ENCODE measurements around the gene AHI1.

Gene AHI1

DNA sequence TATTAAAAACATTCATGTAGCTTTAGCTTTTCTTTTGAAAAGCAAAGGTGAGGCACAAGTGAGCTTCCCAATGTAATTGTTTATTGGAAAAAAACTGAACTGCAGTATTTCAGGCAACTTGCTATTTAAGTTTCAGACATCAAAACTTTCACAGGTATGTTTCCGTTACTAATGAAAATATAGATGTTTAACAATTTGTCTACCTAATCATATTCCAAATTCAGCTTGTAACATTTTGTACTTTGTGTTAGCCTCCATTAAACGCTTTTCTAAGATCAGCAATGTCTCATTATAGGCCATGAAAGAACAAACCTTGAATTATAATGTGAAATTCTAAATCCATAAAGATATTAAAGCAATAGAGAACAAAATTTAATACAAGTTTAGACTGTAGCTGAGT is 69.5 kb downstream of the AHI1 start:
- H3K4me3 ChIP-seq (ENCODE audit: low read length): no peak overlapping the region
- no peak for DNase-seq
- no peaks in the 10 kb centered on the region for H3K27me3 ChIP-seq (replicated peaks; ENCODE audit: insufficient read depth, low read length)
- no peak overlapping the region for H3K27ac ChIP-seq (ENCODE audit: low read length)
- no peaks in the 10 kb centered on the region for H3K9me2 ChIP-seq (replicated peaks; ENCODE audit: insufficient read depth, low read length)
- H3K36me3 ChIP-seq (replicated peaks; ENCODE audit: insufficient read depth, low read length): no peaks in the 10 kb centered on the region
- TF ChIP-seq EZH2 (optimal IDR thresholded peaks at IDR 0.05; ENCODE audit: low read depth, low read length): no peak
- no peak for TF ChIP-seq EZH2phosphoT487 (IDR thresholded peaks at IDR 0.05; ENCODE audit: low read length)
- TF ChIP-seq, protein P1, sequence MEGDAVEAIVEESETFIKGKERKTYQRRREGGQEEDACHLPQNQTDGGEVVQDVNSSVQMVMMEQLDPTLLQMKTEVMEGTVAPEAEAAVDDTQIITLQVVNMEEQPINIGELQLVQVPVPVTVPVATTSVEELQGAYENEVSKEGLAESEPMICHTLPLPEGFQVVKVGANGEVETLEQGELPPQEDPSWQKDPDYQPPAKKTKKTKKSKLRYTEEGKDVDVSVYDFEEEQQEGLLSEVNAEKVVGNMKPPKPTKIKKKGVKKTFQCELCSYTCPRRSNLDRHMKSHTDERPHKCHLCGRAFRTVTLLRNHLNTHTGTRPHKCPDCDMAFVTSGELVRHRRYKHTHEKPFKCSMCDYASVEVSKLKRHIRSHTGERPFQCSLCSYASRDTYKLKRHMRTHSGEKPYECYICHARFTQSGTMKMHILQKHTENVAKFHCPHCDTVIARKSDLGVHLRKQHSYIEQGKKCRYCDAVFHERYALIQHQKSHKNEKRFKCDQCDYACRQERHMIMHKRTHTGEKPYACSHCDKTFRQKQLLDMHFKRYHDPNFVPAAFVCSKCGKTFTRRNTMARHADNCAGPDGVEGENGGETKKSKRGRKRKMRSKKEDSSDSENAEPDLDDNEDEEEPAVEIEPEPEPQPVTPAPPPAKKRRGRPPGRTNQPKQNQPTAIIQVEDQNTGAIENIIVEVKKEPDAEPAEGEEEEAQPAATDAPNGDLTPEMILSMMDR (IDR thresholded peaks at IDR 0.05; ENCODE audit: low read length): no peak
- H3K9ac ChIP-seq (ENCODE audit: low read length): no peak overlapping the region
- H3K9me3 ChIP-seq (replicated peaks; ENCODE audit: insufficient read depth, low read length): no peaks in the 10 kb centered on the region
- H2AFZ ChIP-seq (ENCODE audit: low read length): no peak overlapping the region
- no peaks in the 10 kb centered on the region for H3K79me2 ChIP-seq (ENCODE audit: low read length)
- H4K20me1 ChIP-seq (ENCODE audit: insufficient read depth, low read length): no peaks in the 10 kb centered on the region
- H3K4me2 ChIP-seq (ENCODE audit: low read depth, low read length): no peak overlapping the region
- H3K4me1 ChIP-seq (ENCODE audit: low read length): no peaks in the 10 kb centered on the region
- H3F3A ChIP-seq (ENCODE audit: insufficient read depth, low read length): no peaks in the 10 kb centered on the region

DNA sequence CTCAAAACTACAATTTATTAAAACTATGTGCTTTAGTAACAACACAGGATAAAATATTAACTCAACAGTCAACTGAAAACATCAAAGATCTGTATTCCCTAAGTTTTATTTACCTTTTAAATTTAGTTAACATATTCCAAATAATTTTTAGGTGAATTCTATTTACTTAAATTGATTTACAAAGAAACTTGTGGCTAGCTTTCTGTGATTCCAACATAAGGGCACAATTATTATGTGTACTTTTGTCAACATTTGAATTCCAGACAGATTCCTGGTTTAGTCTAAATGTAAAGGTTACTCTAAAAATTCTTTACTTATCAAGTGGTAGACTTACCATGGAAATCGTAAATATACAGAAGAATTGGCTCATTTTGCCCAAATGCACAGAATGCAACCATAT is 70.7 kb downstream of the AHI1 start:
- no peaks in the 10 kb centered on the region for H4K20me1 ChIP-seq (ENCODE audit: insufficient read depth, low read length)
- TF ChIP-seq EZH2phosphoT487 (IDR thresholded peaks at IDR 0.05; ENCODE audit: low read length) (no peak), EZH2 (optimal IDR thresholded peaks at IDR 0.05; ENCODE audit: low read depth, low read length) (no peak)
- TF ChIP-seq, protein P1 (IDR thresholded peaks at IDR 0.05; ENCODE audit: low read length): no peak
- no peaks in the 10 kb centered on the region for H3K9me3 ChIP-seq (replicated peaks; ENCODE audit: insufficient read depth, low read length)
- no peaks in the 10 kb centered on the region for H3K9me2 ChIP-seq (replicated peaks; ENCODE audit: insufficient read depth, low read length)
- H3K27ac ChIP-seq (ENCODE audit: low read length): no peak overlapping the region
- H3K27me3 ChIP-seq (replicated peaks; ENCODE audit: insufficient read depth, low read length): no peaks in the 10 kb centered on the region
- H3K36me3 ChIP-seq (replicated peaks; ENCODE audit: insufficient read depth, low read length): no peaks in the 10 kb centered on the region
- H3F3A ChIP-seq (ENCODE audit: insufficient read depth, low read length): no peaks in the 10 kb centered on the region
- no peaks in the 10 kb centered on the region for H3K4me1 ChIP-seq (ENCODE audit: low read length)
- no peak overlapping the region for H3K9ac ChIP-seq (ENCODE audit: low read length)
- no peaks in the 10 kb centered on the region for H3K79me2 ChIP-seq (ENCODE audit: low read length)
- no peak overlapping the region for H3K4me3 ChIP-seq (ENCODE audit: low read length)
- no peak for DNase-seq
- H3K4me2 ChIP-seq (ENCODE audit: low read depth, low read length): no peak overlapping the region
- no peak overlapping the region for H2AFZ ChIP-seq (ENCODE audit: low read length)

DNA sequence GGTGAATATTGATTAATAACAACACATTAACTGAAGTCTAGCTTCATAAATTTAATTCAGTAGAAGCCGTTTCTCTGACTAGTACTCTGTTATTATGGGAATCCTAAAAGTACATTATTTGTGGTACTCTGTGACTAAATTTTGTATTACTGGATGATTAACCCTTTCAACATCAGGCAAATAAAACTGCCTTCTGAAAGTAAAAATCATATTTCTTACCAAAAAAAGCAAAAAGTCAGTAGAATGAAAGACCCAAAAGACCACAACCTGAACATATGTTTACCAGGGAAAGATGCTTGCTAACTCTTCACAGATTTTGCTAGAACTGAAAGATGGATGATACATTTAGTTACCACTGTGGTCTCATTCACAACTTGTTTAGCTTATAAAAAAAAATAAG is 73.2 kb downstream of the AHI1 start:
- Histone ChIP-seq H2AFZ (ENCODE audit: low read length) (no peak overlapping the region), H3F3A (ENCODE audit: insufficient read depth, low read length) (no peaks in the 10 kb centered on the region), H3K9me3 (replicated peaks; ENCODE audit: insufficient read depth, low read length) (no peaks in the 10 kb centered on the region), H3K36me3 (replicated peaks; ENCODE audit: insufficient read depth, low read length) (no peaks in the 10 kb centered on the region), H3K27me3 (replicated peaks; ENCODE audit: insufficient read depth, low read length) (no peaks in the 10 kb centered on the region), H3K4me1 (ENCODE audit: low read length) (no peaks in the 10 kb centered on the region), H4K20me1 (ENCODE audit: insufficient read depth, low read length) (no peaks in the 10 kb centered on the region), H3K9me2 (replicated peaks; ENCODE audit: insufficient read depth, low read length) (no peaks in the 10 kb centered on the region), H3K9ac (ENCODE audit: low read length) (no peak overlapping the region), H3K27ac (ENCODE audit: low read length) (no peak overlapping the region), H3K4me2 (ENCODE audit: low read depth, low read length) (no peak overlapping the region), H3K79me2 (ENCODE audit: low read length) (no peaks in the 10 kb centered on the region), H3K4me3 (ENCODE audit: low read length) (no peak overlapping the region)
- TF ChIP-seq EZH2phosphoT487 (IDR thresholded peaks at IDR 0.05; ENCODE audit: low read length): no peak
- TF ChIP-seq, protein P1 (IDR thresholded peaks at IDR 0.05; ENCODE audit: low read length): no peak
- no peak for DNase-seq
